Astrocyte of the cerebellum (primary cell): ENCODE measurements around the gene ZBED1.

ENCODE experiments used
- DNase-seq: peaks from one replicate; pipeline ENCODE4 v3.0.0-alpha.2; 2011; ENCODE audit warnings: low read depth
- H3K4me3 ChIP-seq: 2 replicates; pipeline ENCODE4 v1.5.1; 2011; ENCODE audit warnings: mild to moderate bottlenecking, low read depth, low read length, moderate library complexity
- CTCF ChIP-seq: IDR thresholded peaks from 2 replicates; pipeline ENCODE4 v1.5.1; 2012; ENCODE audit warnings: low read length, low read depth, moderate library complexity, mild to moderate bottlenecking; ENCODE audit errors: missing control alignments
- in situ Hi-C: cut with HindIII; loops from 2 replicates; pipeline ENCODE4 v1.10.0; 2017; ENCODE audit warnings: low sequenced_read_pairs

ZBED1 gene

GRCh38 chrX:2489446-2490445, 11.0 kb downstream of the ZBED1 start:
- no peak for TF ChIP-seq CTCF
- no peak overlapping the region for H3K4me3 ChIP-seq
- DNase-seq, result no peak
- in situ Hi-C loops, result no loop called here

GRCh38 chrX:2488621-2489285, 12.0 kb downstream of the ZBED1 start:
- DNase-seq, result no peak
- in situ Hi-C loops, result no loop called here
- no peak overlapping the region for H3K4me3 ChIP-seq
- no peak for TF ChIP-seq CTCF

GRCh38 chrX:2487366-2487765, 13.4 kb downstream of the ZBED1 start:
- in situ Hi-C loops, result no loop called here
- H3K4me3 ChIP-seq, result no peak overlapping the region
- no peak for TF ChIP-seq CTCF
- no peak for DNase-seq

- TF ChIP-seq CTCF, result no peak
- in situ Hi-C loops, result no loop called here
- no peak for DNase-seq
- H3K4me3 ChIP-seq, result no peak overlapping the region
These were observed 14.2 kb downstream of the ZBED1 start for GRCh38 chrX:2486476-2487133.

- in situ Hi-C loops, result no loop called here
- no peak for DNase-seq
- H3K4me3 ChIP-seq, result no peak overlapping the region
- TF ChIP-seq CTCF, result no peak
These were observed 14.9 kb downstream of the ZBED1 start for GRCh38 chrX:2485789-2486345.
